GM21528 (cell line): ENCODE measurements around the gene RASL10B.
"Not testable (repeated sequence)": the region's sequence is repeated elsewhere in the genome, so short reads cannot be mapped to it uniquely, and the experiment has no call there.

Experiments used
- ATAC-seq: cut with Tn5 transposase; IDR thresholded peaks from one replicate; pipeline ENCODE4 v1.9.1; 2021; ENCODE audit warnings: mild to moderate bottlenecking, moderate library complexity; ENCODE audit not compliant: unreplicated experiment, low FRiP score

Gene RASL10B

GRCh38 chr17:35740997-35741931 lies 9.8 kb downstream of the RASL10B start:
- ATAC-seq = no peak

GRCh38 chr17:35742496-35742895 lies 11.1 kb downstream of the RASL10B start:
- no peak for ATAC-seq

GRCh38 chr17:35742896-35743477 lies 11.5 kb downstream of the RASL10B start:
- no peak for ATAC-seq

- no peak for ATAC-seq
Observed at GRCh38 chr17:35743626-35744328, 12.3 kb downstream of the RASL10B start.

- no peak for ATAC-seq
Observed at GRCh38 chr17:35744830-35745229, 13.4 kb downstream of the RASL10B start.

- no peak for ATAC-seq
Observed at GRCh38 chr17:35745246-35745645, 13.8 kb downstream of the RASL10B start.

GRCh38 chr17:35745749-35746320 lies 14.4 kb downstream of the RASL10B start:
- ATAC-seq = no peak

- ATAC-seq = no peak
Observed at GRCh38 chr17:35747540-35748017, 16.1 kb downstream of the RASL10B start.

GRCh38 chr17:35748341-35748841 lies 17.0 kb downstream of the RASL10B start:
- no peak for ATAC-seq

- no peak for ATAC-seq
Observed at GRCh38 chr17:35748979-35749378, 17.5 kb downstream of the RASL10B start.

GRCh38 chr17:35749560-35750412 lies 18.3 kb downstream of the RASL10B start:
- ATAC-seq = no peak

- no peak for ATAC-seq
Observed at GRCh38 chr17:35750526-35751395, 19.3 kb downstream of the RASL10B start.

- ATAC-seq = not testable (repeated sequence)
Observed at GRCh38 chr17:35751541-35751940, 20.1 kb downstream of the RASL10B start.

- ATAC-seq = no peak
Observed at GRCh38 chr17:35752471-35752870, 21.0 kb downstream of the RASL10B start.

GRCh38 chr17:35752945-35753764 lies 21.7 kb downstream of the RASL10B start, which contains the start of gene GAS2L2:
TSS of gene GAS2L2 (minus strand) at chr17:35753239. CDS start at chr17:35752850, 389 bp downstream.
- ATAC-seq = no peak

GRCh38 chr17:35757243-35757642 lies 25.8 kb downstream of the RASL10B start:
- ATAC-seq = no peak

GRCh38 chr17:35760587-35760986 lies 29.1 kb downstream of the RASL10B start, which contains the start of gene C17orf50:
TSS of gene C17orf50 (plus strand) at chr17:35760887. CDS start at chr17:35760942, 55 bp downstream.
- ATAC-seq = no peak

- ATAC-seq = no peak
Observed at GRCh38 chr17:35761601-35762000, 30.2 kb downstream of the RASL10B start.
